ENCODE data around the gene IDH3G.
"Not testable (repeated sequence)": the region's sequence is repeated elsewhere in the genome, so short reads cannot be mapped to it uniquely, and the experiment has no call there.

IDH3G gene

GRCh38 chrX:153744210-153745066, 49.7 kb downstream of the IDH3G start:
- Mint-ChIP-seq H3K36me3 (ENCODE audit: insufficient read depth) (no peaks in the 10 kb centered on the region), H3K4me3 (no peak overlapping the region), H3K27ac (ENCODE audit: low read depth) (no peak overlapping the region), H3K27me3 (peaks cover 19% of the 10 kb centered on the region), H3K9me3 (no peaks in the 10 kb centered on the region), H3K4me1 (no peaks in the 10 kb centered on the region)
- ATAC-seq (replicated peaks; ENCODE audit: extremely low read depth, poor library complexity, severe bottlenecking) (no peak), DNase-seq (ENCODE audit: low spot score in 2 of 2) (no peak)

- H3K9me3 Mint-ChIP-seq; ATAC-seq (replicated peaks; ENCODE audit: extremely low read depth, poor library complexity, severe bottlenecking); H3K4me1 Mint-ChIP-seq; H3K27ac Mint-ChIP-seq (ENCODE audit: low read depth); DNase-seq (ENCODE audit: low spot score in 2 of 2); H3K4me3 Mint-ChIP-seq; H3K36me3 Mint-ChIP-seq (ENCODE audit: insufficient read depth): not testable (repeated sequence)
- H3K27me3 Mint-ChIP-seq: peaks cover 11% of the 10 kb centered on the region
Observed at GRCh38 chrX:153743468-153744209, 50.5 kb downstream of the IDH3G start.

- peaks cover 10% of the 10 kb centered on the region for H3K27me3 Mint-ChIP-seq
- not testable (repeated sequence) for H3K4me3 Mint-ChIP-seq; H3K27ac Mint-ChIP-seq (ENCODE audit: low read depth); DNase-seq (ENCODE audit: low spot score in 2 of 2); H3K4me1 Mint-ChIP-seq; H3K36me3 Mint-ChIP-seq (ENCODE audit: insufficient read depth); ATAC-seq (replicated peaks; ENCODE audit: extremely low read depth, poor library complexity, severe bottlenecking); H3K9me3 Mint-ChIP-seq
Observed at GRCh38 chrX:153742796-153743467, 51.2 kb downstream of the IDH3G start.

GRCh38 chrX:153742111-153742510, 52.1 kb downstream of the IDH3G start:
- not testable (repeated sequence) for H3K27ac Mint-ChIP-seq (ENCODE audit: low read depth); DNase-seq (ENCODE audit: low spot score in 2 of 2); H3K4me1 Mint-ChIP-seq; H3K9me3 Mint-ChIP-seq; ATAC-seq (replicated peaks; ENCODE audit: extremely low read depth, poor library complexity, severe bottlenecking); H3K4me3 Mint-ChIP-seq; H3K36me3 Mint-ChIP-seq (ENCODE audit: insufficient read depth)
- H3K27me3 Mint-ChIP-seq: peaks cover 10% of the 10 kb centered on the region

GRCh38 chrX:153741446-153741845, 52.7 kb downstream of the IDH3G start:
- peaks cover 2% of the 10 kb centered on the region for H3K36me3 Mint-ChIP-seq (ENCODE audit: insufficient read depth)
- DNase-seq (ENCODE audit: low spot score in 2 of 2) (no peak), ATAC-seq (replicated peaks; ENCODE audit: extremely low read depth, poor library complexity, severe bottlenecking) (no peak)
- H3K4me1 Mint-ChIP-seq: no peaks in the 10 kb centered on the region
- no peak overlapping the region for H3K27ac Mint-ChIP-seq (ENCODE audit: low read depth)
- peaks cover 7% of the 10 kb centered on the region for H3K27me3 Mint-ChIP-seq
- H3K4me3 Mint-ChIP-seq: no peak overlapping the region
- H3K9me3 Mint-ChIP-seq: no peaks in the 10 kb centered on the region

- H3K4me3 Mint-ChIP-seq: peak overlapping the region; percentile 37
- no peak for ATAC-seq (replicated peaks; ENCODE audit: extremely low read depth, poor library complexity, severe bottlenecking)
- H3K27me3 Mint-ChIP-seq: peaks cover under 1% of the 10 kb centered on the region
- no peaks in the 10 kb centered on the region for H3K4me1 Mint-ChIP-seq
- peaks cover 2% of the 10 kb centered on the region for H3K36me3 Mint-ChIP-seq (ENCODE audit: insufficient read depth)
- H3K27ac Mint-ChIP-seq (ENCODE audit: low read depth): no peak overlapping the region
- no peaks in the 10 kb centered on the region for H3K9me3 Mint-ChIP-seq
- no peak for DNase-seq (ENCODE audit: low spot score in 2 of 2)
Observed at GRCh38 chrX:153740631-153741222, 53.4 kb downstream of the IDH3G start.

- H3K36me3 Mint-ChIP-seq (ENCODE audit: insufficient read depth): peaks cover 2% of the 10 kb centered on the region
- ATAC-seq (replicated peaks; ENCODE audit: extremely low read depth, poor library complexity, severe bottlenecking) (peak; percentile 43), DNase-seq (ENCODE audit: low spot score in 2 of 2) (no peak)
- H3K27me3 Mint-ChIP-seq: no peaks in the 10 kb centered on the region
- H3K27ac Mint-ChIP-seq (ENCODE audit: low read depth): no peak overlapping the region
- peaks cover 8% of the 10 kb centered on the region for H3K4me1 Mint-ChIP-seq
- peak overlapping the region; percentile 37 for H3K4me3 Mint-ChIP-seq
- no peaks in the 10 kb centered on the region for H3K9me3 Mint-ChIP-seq
Observed at GRCh38 chrX:153739754-153740486, 54.3 kb downstream of the IDH3G start.

GRCh38 chrX:153738056-153738605, 56.0 kb downstream of the IDH3G start:
- Mint-ChIP-seq H3K4me1 (peaks cover 10% of the 10 kb centered on the region), H3K27me3 (no peaks in the 10 kb centered on the region), H3K9me3 (no peaks in the 10 kb centered on the region), H3K36me3 (ENCODE audit: insufficient read depth) (peaks cover 2% of the 10 kb centered on the region), H3K4me3 (no peak overlapping the region), H3K27ac (ENCODE audit: low read depth) (no peak overlapping the region)
- ATAC-seq (replicated peaks; ENCODE audit: extremely low read depth, poor library complexity, severe bottlenecking): no peak
- DNase-seq (ENCODE audit: low spot score in 2 of 2): no peak

- DNase-seq (ENCODE audit: low spot score in 2 of 2) (no peak), ATAC-seq (replicated peaks; ENCODE audit: extremely low read depth, poor library complexity, severe bottlenecking) (no peak)
- Mint-ChIP-seq H3K4me3 (no peak overlapping the region), H3K27ac (ENCODE audit: low read depth) (no peak overlapping the region), H3K9me3 (no peaks in the 10 kb centered on the region), H3K4me1 (peaks cover 10% of the 10 kb centered on the region), H3K36me3 (ENCODE audit: insufficient read depth) (peaks cover 2% of the 10 kb centered on the region), H3K27me3 (no peaks in the 10 kb centered on the region)
Observed at GRCh38 chrX:153736871-153737441, 57.2 kb downstream of the IDH3G start.

GRCh38 chrX:153736071-153736820, 57.9 kb downstream of the IDH3G start:
- Mint-ChIP-seq H3K27me3 (no peaks in the 10 kb centered on the region), H3K9me3 (no peaks in the 10 kb centered on the region), H3K4me3 (no peak overlapping the region), H3K36me3 (ENCODE audit: insufficient read depth) (peaks cover 2% of the 10 kb centered on the region), H3K4me1 (peaks cover 16% of the 10 kb centered on the region), H3K27ac (ENCODE audit: low read depth) (no peak overlapping the region)
- ATAC-seq (replicated peaks; ENCODE audit: extremely low read depth, poor library complexity, severe bottlenecking) (no peak), DNase-seq (ENCODE audit: low spot score in 2 of 2) (no peak)

Data from central memory CD8-positive, alpha-beta T cell (primary cell).